Chondrocyte (in vitro differentiated cells): Measurements from ENCODE around the gene SSRP1. TPM values are rescaled to one million over a fixed set of nuclear protein-coding genes. Genes with fewer than 3 reads are reported as not detected.
A peak's percentile ranks its signal among the peaks of the same experiment; 100 is the strongest.

ENCODE experiments used
- DNase-seq: peaks from one replicate; pipeline ENCODE4 v3.0.0; 2021; ENCODE audit warnings: mixed read lengths, low spot score
- H3K27ac Mint-ChIP-seq: one replicate; pipeline ENCODE4 v1.8.0; 2021; ENCODE audit warnings: mild to moderate bottlenecking, moderate library complexity, mixed read lengths; ENCODE audit not compliant: unreplicated experiment
- H3K27me3 Mint-ChIP-seq: 2 replicates; pipeline ENCODE4 v1.8.0; 2021; ENCODE audit warnings: low read depth, mixed read lengths
- H3K36me3 Mint-ChIP-seq: 2 replicates; pipeline ENCODE4 v1.8.0; 2021; ENCODE audit warnings: low read depth, mixed read lengths
- H3K4me1 Mint-ChIP-seq: 2 replicates; pipeline ENCODE4 v1.8.0; 2021; ENCODE audit warnings: low read depth, mild to moderate bottlenecking, mixed read lengths
- H3K4me3 Mint-ChIP-seq: one replicate; pipeline ENCODE4 v1.8.0; 2021; ENCODE audit warnings: mild to moderate bottlenecking, moderate library complexity, mixed read lengths; ENCODE audit not compliant: unreplicated experiment
- H3K9me3 Mint-ChIP-seq: 2 replicates; pipeline ENCODE4 v1.8.0; 2021; ENCODE audit warnings: low read depth, mixed read lengths
- CTCF ChIP-seq: fragments of 200-600 bp; sonication (generic); IDR thresholded peaks from 2 replicates; pipeline ENCODE4 v1.5.0; 2021; ENCODE audit warnings: antibody characterized with exemption, mild to moderate bottlenecking, moderate library complexity
- total RNA-seq: library from RNA; stranded (reverse); gene quantifications from 3 replicates; pipeline ENCODE4 v1.2.1, GENCODE V29; 2021

Gene SSRP1
- total RNA-seq, 1 donor from 2014 or later = 58.8 TPM

- peaks cover 2% of the 10 kb centered on the region for H3K36me3 Mint-ChIP-seq
- H3K9me3 Mint-ChIP-seq = peaks cover 5% of the 10 kb centered on the region
- TF ChIP-seq CTCF = no peak
- peaks cover 12% of the 10 kb centered on the region for H3K27me3 Mint-ChIP-seq
- DNase-seq = no peak
- no peak overlapping the region for H3K27ac Mint-ChIP-seq
- H3K4me3 Mint-ChIP-seq = no peak overlapping the region
- H3K4me1 Mint-ChIP-seq = peaks cover 5% of the 10 kb centered on the region
These were observed 18.2 kb upstream of the SSRP1 start for GRCh38 chr11:57353852-57354251.

- H3K27me3 Mint-ChIP-seq = peaks cover 15% of the 10 kb centered on the region
- DNase-seq = no peak
- H3K9me3 Mint-ChIP-seq = peaks cover 5% of the 10 kb centered on the region
- H3K4me1 Mint-ChIP-seq = peaks cover 5% of the 10 kb centered on the region
- no peak overlapping the region for H3K27ac Mint-ChIP-seq
- H3K36me3 Mint-ChIP-seq = peaks cover 2% of the 10 kb centered on the region
- no peak overlapping the region for H3K4me3 Mint-ChIP-seq
- TF ChIP-seq CTCF = no peak
These were observed 17.8 kb upstream of the SSRP1 start for GRCh38 chr11:57353446-57353845.

- DNase-seq = no peak
- no peak for TF ChIP-seq CTCF
- Mint-ChIP-seq H3K4me1 (peaks cover 5% of the 10 kb centered on the region), H3K36me3 (peaks cover 2% of the 10 kb centered on the region), H3K27me3 (peaks cover 15% of the 10 kb centered on the region), H3K9me3 (peaks cover 5% of the 10 kb centered on the region), H3K27ac (no peak overlapping the region), H3K4me3 (no peak overlapping the region)
These were observed 17.3 kb upstream of the SSRP1 start for GRCh38 chr11:57353036-57353435.

GRCh38 chr11:57349491-57350274 lies 14.0 kb upstream of the SSRP1 start:
- peak; percentile 89 for TF ChIP-seq CTCF
- no peak for DNase-seq

GRCh38 chr11:57348636-57349313 lies 13.1 kb upstream of the SSRP1 start:
- peaks cover 2% of the 10 kb centered on the region for H3K36me3 Mint-ChIP-seq
- peaks cover 5% of the 10 kb centered on the region for H3K9me3 Mint-ChIP-seq
- H3K27ac Mint-ChIP-seq = no peak overlapping the region
- H3K4me1 Mint-ChIP-seq = peaks cover 5% of the 10 kb centered on the region
- H3K4me3 Mint-ChIP-seq = no peak overlapping the region
- no peak for TF ChIP-seq CTCF
- no peak for DNase-seq
- H3K27me3 Mint-ChIP-seq = peaks cover 9% of the 10 kb centered on the region

More at GRCh38 chr11:57349491-57350274, 14.0 kb upstream of the SSRP1 start:
- H3K36me3 Mint-ChIP-seq = peaks cover 2% of the 10 kb centered on the region
- peaks cover 13% of the 10 kb centered on the region for H3K27me3 Mint-ChIP-seq
- H3K27ac Mint-ChIP-seq = no peak overlapping the region
- peaks cover 5% of the 10 kb centered on the region for H3K4me1 Mint-ChIP-seq
- H3K4me3 Mint-ChIP-seq = no peak overlapping the region
- peaks cover 5% of the 10 kb centered on the region for H3K9me3 Mint-ChIP-seq
